ENCODE data around the gene STOM.

DNA sequence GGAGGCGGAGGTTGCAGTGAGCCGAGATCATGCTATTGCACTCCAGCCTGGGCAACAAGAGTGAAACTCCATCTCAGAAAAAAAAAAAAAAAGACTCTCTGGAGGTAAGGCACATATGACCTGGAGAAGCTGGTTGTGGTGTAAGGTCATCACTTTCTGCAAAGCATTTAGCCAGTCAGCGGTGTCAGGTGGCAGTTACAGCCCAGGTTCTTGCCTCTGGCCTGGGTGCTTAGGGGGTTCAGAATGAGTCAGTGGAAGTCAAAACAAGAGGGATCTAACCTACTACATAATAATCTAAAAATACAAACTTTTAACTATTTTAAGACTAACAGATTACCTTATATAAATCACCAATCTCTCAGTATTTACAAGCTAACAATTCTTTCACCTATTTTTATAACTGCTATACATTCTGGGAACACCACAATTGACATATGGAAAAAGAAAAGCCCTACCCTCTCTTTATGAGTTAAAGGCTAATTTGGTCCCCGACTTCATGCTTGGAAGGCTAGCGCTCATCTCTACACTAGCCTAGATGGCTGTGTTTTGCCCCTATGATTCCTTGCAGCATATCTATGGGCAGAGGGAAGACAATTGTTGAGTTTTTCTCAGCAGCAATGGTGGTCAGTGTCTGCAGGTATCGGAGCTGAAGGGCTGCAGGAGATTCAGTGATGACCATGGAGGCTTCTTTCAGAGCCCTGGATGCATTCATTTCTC, 29.2 kb downstream of the STOM start:
- TF ChIP-seq, protein P1, sequence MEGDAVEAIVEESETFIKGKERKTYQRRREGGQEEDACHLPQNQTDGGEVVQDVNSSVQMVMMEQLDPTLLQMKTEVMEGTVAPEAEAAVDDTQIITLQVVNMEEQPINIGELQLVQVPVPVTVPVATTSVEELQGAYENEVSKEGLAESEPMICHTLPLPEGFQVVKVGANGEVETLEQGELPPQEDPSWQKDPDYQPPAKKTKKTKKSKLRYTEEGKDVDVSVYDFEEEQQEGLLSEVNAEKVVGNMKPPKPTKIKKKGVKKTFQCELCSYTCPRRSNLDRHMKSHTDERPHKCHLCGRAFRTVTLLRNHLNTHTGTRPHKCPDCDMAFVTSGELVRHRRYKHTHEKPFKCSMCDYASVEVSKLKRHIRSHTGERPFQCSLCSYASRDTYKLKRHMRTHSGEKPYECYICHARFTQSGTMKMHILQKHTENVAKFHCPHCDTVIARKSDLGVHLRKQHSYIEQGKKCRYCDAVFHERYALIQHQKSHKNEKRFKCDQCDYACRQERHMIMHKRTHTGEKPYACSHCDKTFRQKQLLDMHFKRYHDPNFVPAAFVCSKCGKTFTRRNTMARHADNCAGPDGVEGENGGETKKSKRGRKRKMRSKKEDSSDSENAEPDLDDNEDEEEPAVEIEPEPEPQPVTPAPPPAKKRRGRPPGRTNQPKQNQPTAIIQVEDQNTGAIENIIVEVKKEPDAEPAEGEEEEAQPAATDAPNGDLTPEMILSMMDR (IDR thresholded peaks at IDR 0.05): no peak
- TF ChIP-seq POLR2A (IDR thresholded peaks at IDR 0.05): no peak
- TF ChIP-seq POLR2AphosphoS5 (IDR thresholded peaks at IDR 0.05): no peak
